Choroid plexus epithelial cell (primary cell): ENCODE results near the gene NKX1-2.
"Not testable (repeated sequence)": the region's sequence is repeated elsewhere in the genome, so short reads cannot be mapped to it uniquely, and the experiment has no call there.

Experiments used
- DNase-seq: peaks from one replicate; pipeline ENCODE4 v3.0.0-alpha.2; 2010; ENCODE audit warnings: low read depth
- H3K4me3 ChIP-seq: 2 replicates; pipeline ENCODE4 v1.5.1; 2011; ENCODE audit warnings: low read depth, mild to moderate bottlenecking, control low read depth, low read length, moderate library complexity
- TF ChIP-seq, protein P1 (sequence below): conservative IDR thresholded peaks from 2 replicates; pipeline ENCODE4 v1.5.1; 2011; ENCODE audit warnings: low read depth, mild to moderate bottlenecking, control low read depth, inconsistent platforms, low read length, moderate library complexity

The NKX1-2 gene

GRCh38 chr10:124446830-124447750 is 2.7 kb downstream of the NKX1-2 start:
- no peak for DNase-seq
- TF ChIP-seq, protein P1, sequence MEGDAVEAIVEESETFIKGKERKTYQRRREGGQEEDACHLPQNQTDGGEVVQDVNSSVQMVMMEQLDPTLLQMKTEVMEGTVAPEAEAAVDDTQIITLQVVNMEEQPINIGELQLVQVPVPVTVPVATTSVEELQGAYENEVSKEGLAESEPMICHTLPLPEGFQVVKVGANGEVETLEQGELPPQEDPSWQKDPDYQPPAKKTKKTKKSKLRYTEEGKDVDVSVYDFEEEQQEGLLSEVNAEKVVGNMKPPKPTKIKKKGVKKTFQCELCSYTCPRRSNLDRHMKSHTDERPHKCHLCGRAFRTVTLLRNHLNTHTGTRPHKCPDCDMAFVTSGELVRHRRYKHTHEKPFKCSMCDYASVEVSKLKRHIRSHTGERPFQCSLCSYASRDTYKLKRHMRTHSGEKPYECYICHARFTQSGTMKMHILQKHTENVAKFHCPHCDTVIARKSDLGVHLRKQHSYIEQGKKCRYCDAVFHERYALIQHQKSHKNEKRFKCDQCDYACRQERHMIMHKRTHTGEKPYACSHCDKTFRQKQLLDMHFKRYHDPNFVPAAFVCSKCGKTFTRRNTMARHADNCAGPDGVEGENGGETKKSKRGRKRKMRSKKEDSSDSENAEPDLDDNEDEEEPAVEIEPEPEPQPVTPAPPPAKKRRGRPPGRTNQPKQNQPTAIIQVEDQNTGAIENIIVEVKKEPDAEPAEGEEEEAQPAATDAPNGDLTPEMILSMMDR, result no peak
- no peak overlapping the region for H3K4me3 ChIP-seq

GRCh38 chr10:124441694-124442093 is 8.1 kb downstream of the NKX1-2 start:
- not testable (repeated sequence) for H3K4me3 ChIP-seq, DNase-seq

- TF ChIP-seq, protein P1, result no peak
- H3K4me3 ChIP-seq, result no peak overlapping the region
- no peak for DNase-seq
These were observed 13.6 kb downstream of the NKX1-2 start for GRCh38 chr10:124436191-124436638.

- DNase-seq, H3K4me3 ChIP-seq: not testable (repeated sequence)
These were observed 14.2 kb downstream of the NKX1-2 start for GRCh38 chr10:124435683-124436082.

GRCh38 chr10:124433461-124433860 is 16.4 kb downstream of the NKX1-2 start:
- TF ChIP-seq, protein P1, result no peak
- DNase-seq, result no peak
- H3K4me3 ChIP-seq, result no peak overlapping the region

DNA sequence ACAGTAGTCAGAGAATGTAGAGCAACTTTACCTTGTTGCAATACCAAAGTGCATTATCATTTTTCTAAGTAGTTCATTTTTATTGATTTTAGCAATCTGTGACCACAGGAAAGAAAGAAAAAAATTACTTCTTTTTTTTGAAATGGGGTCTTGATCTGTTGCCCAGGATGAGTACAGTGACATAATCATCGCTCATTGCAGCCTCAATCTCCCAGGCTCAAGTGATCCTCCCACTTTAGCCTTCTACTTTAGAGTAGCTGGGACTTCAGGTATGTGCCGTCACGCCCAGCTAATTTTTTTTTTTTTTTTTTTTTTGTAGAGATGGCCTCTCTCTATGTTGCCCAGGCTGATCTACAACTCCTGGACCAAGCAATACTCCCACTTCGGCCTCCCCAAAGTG is 19.8 kb downstream of the NKX1-2 start:
- H3K4me3 ChIP-seq, result no peak overlapping the region
- TF ChIP-seq, protein P1, result no peak
- DNase-seq, result no peak

GRCh38 chr10:124429576-124429975 is 20.3 kb downstream of the NKX1-2 start:
- no peak for DNase-seq
- TF ChIP-seq, protein P1, result no peak
- H3K4me3 ChIP-seq, result no peak overlapping the region

- TF ChIP-seq, protein P1, result no peak
- no peak overlapping the region for H3K4me3 ChIP-seq
- no peak for DNase-seq
These were observed 21.5 kb downstream of the NKX1-2 start for GRCh38 chr10:124428207-124428777.
